HG02623 (cell line): ENCODE measurements around the gene DNAJC6.
"Not testable (repeated sequence)": the region's sequence is repeated elsewhere in the genome, so short reads cannot be mapped to it uniquely, and the experiment has no call there.

Experiments used
- ATAC-seq: cut with Tn5 transposase; IDR thresholded peaks from one replicate; pipeline ENCODE4 v1.9.1; 2021; ENCODE audit warnings: moderate library complexity; ENCODE audit not compliant: unreplicated experiment

DNAJC6 gene

GRCh38 chr1:65425006-65425405 is 115.7 kb downstream of the DNAJC6 start:
- no peak for ATAC-seq

GRCh38 chr1:65425697-65426096 is 116.4 kb downstream of the DNAJC6 start:
- no peak for ATAC-seq

GRCh38 chr1:65429078-65429477 is 119.7 kb downstream of the DNAJC6 start:
- no peak for ATAC-seq

- no peak for ATAC-seq
Measured at GRCh38 chr1:65429806-65430205, 120.5 kb downstream of the DNAJC6 start.

- no peak for ATAC-seq
Measured at GRCh38 chr1:65431111-65431705, 121.9 kb downstream of the DNAJC6 start.

- no peak for ATAC-seq
Measured at GRCh38 chr1:65432918-65433317, 123.6 kb downstream of the DNAJC6 start.

GRCh38 chr1:65434255-65434654 is 124.9 kb downstream of the DNAJC6 start:
- ATAC-seq = no peak

GRCh38 chr1:65434760-65435159 is 125.4 kb downstream of the DNAJC6 start:
- no peak for ATAC-seq

- ATAC-seq = no peak
Measured at GRCh38 chr1:65435987-65436386, 126.6 kb downstream of the DNAJC6 start.

GRCh38 chr1:65437616-65438015 is 128.3 kb downstream of the DNAJC6 start:
- ATAC-seq = no peak

- no peak for ATAC-seq
Measured at GRCh38 chr1:65440322-65440900, 131.1 kb downstream of the DNAJC6 start.

GRCh38 chr1:65440915-65441314 is 131.6 kb downstream of the DNAJC6 start:
- ATAC-seq = no peak

- ATAC-seq = no peak
Measured at GRCh38 chr1:65441464-65441863, 132.1 kb downstream of the DNAJC6 start.

GRCh38 chr1:65442442-65442841 is 133.1 kb downstream of the DNAJC6 start:
- ATAC-seq = no peak

- ATAC-seq = no peak
Measured at GRCh38 chr1:65443647-65444046, 134.3 kb downstream of the DNAJC6 start.

GRCh38 chr1:65444128-65444640 is 134.8 kb downstream of the DNAJC6 start:
- ATAC-seq = no peak

- no peak for ATAC-seq
Measured at GRCh38 chr1:65445837-65446236, 136.5 kb downstream of the DNAJC6 start.

- no peak for ATAC-seq
Measured at GRCh38 chr1:65449214-65449823, 140.0 kb downstream of the DNAJC6 start.

GRCh38 chr1:65455678-65456077 is 146.3 kb downstream of the DNAJC6 start:
- ATAC-seq = not testable (repeated sequence)

- no peak for ATAC-seq
Measured at GRCh38 chr1:65456481-65456880, 147.1 kb downstream of the DNAJC6 start.

- no peak for ATAC-seq
Measured at GRCh38 chr1:65457868-65458267, 148.5 kb downstream of the DNAJC6 start.

GRCh38 chr1:65458730-65459396 is 149.5 kb downstream of the DNAJC6 start:
- ATAC-seq = no peak
